ENCODE data around the gene CDH4. TPM values are rescaled to one million over a fixed set of nuclear protein-coding genes. Genes with fewer than 3 reads are reported as not detected.

The CDH4 gene
- total RNA-seq, 1 experiment from 2014 or later: not detected

GRCh38 chr20:61815176-61815575 lies 563.1 kb downstream of the CDH4 start:
- no peak for DNase-seq (ENCODE audit: low read depth, low spot score)
- no TSS peak for BruUV-seq (replicated peaks)
- TF ChIP-seq POLR2AphosphoS5 (IDR thresholded peaks at IDR 0.05; ENCODE audit: low read depth, low read length): no peak
- no peak for TF ChIP-seq SIN3A (IDR thresholded peaks at IDR 0.05; ENCODE audit: borderline replicate concordance, insufficient read depth, low read depth, low read length)
- TF ChIP-seq TCF7L2 (IDR thresholded peaks at IDR 0.05; ENCODE audit: low read depth, low read length): no peak
- TF ChIP-seq CTCF (IDR thresholded peaks at IDR 0.05): no peak
- TF ChIP-seq REST (IDR thresholded peaks at IDR 0.05; ENCODE audit: insufficient read depth in 1 of 2, low read depth in 2 of 2, low read length in 1 of 2): no peak
- Histone ChIP-seq H3K27me3 (ENCODE audit: control insufficient read depth, insufficient read depth, low read length) (peaks cover 2% of the 10 kb centered on the region; the same call in 1 of the 2 replicates), H3K4me1 (ENCODE audit: control insufficient read depth, insufficient read depth, low read length) (no peaks in the 10 kb centered on the region), H3K27ac (ENCODE audit: low read length) (no peak overlapping the region), H3K9me3 (ENCODE audit: control insufficient read depth, insufficient read depth, low read depth, low read length) (no peaks in the 10 kb centered on the region), H3K36me3 (ENCODE audit: control insufficient read depth, insufficient read depth, low read length) (no peaks in the 10 kb centered on the region), H3K4me3 (ENCODE audit: low read depth in 2 of 2, low read length in 2 of 2) (no peak overlapping the region)
- in situ Hi-C loops (cut with HindIII; ENCODE audit: low pct_unique_long_range_greater_than_20kb, low sequenced_read_pairs) (no loop called here), intact Hi-C loops (cut with micrococcal nuclease; ENCODE audit: unreplicated experiment) (no loop called here)
- no peak for ATAC-seq
- ChIA-PET CTCF (no interaction called here), POLR2A (no interaction called here)

GRCh38 chr20:61815678-61816077 lies 563.6 kb downstream of the CDH4 start:
- intact Hi-C loops (cut with micrococcal nuclease; ENCODE audit: unreplicated experiment): no loop called here

More at GRCh38 chr20:61815678-61816077, 563.6 kb downstream of the CDH4 start:
- ChIA-PET POLR2A (no interaction called here), CTCF (no interaction called here)
- DNase-seq (ENCODE audit: low read depth, low spot score): no peak
- Histone ChIP-seq H3K27me3 (ENCODE audit: control insufficient read depth, insufficient read depth, low read length) (peaks cover 2% of the 10 kb centered on the region; the same call in 1 of the 2 replicates), H3K4me3 (ENCODE audit: low read depth in 2 of 2, low read length in 2 of 2) (no peak overlapping the region), H3K4me1 (ENCODE audit: control insufficient read depth, insufficient read depth, low read length) (no peaks in the 10 kb centered on the region), H3K9me3 (ENCODE audit: control insufficient read depth, insufficient read depth, low read depth, low read length) (no peaks in the 10 kb centered on the region), H3K27ac (ENCODE audit: low read length) (no peak overlapping the region), H3K36me3 (ENCODE audit: control insufficient read depth, insufficient read depth, low read length) (no peaks in the 10 kb centered on the region)
- ATAC-seq: no peak
- BruUV-seq (replicated peaks): no TSS peak
- TF ChIP-seq SIN3A (IDR thresholded peaks at IDR 0.05; ENCODE audit: borderline replicate concordance, insufficient read depth, low read depth, low read length): no peak
- TF ChIP-seq POLR2AphosphoS5 (IDR thresholded peaks at IDR 0.05; ENCODE audit: low read depth, low read length): no peak
- no peak for TF ChIP-seq TCF7L2 (IDR thresholded peaks at IDR 0.05; ENCODE audit: low read depth, low read length)
- TF ChIP-seq CTCF (IDR thresholded peaks at IDR 0.05): no peak
- no peak for TF ChIP-seq REST (IDR thresholded peaks at IDR 0.05; ENCODE audit: insufficient read depth in 1 of 2, low read depth in 2 of 2, low read length in 1 of 2)
- in situ Hi-C loops (cut with HindIII; ENCODE audit: low pct_unique_long_range_greater_than_20kb, low sequenced_read_pairs): no loop called here
